ENCODE measurements around the gene COL11A2. TPM values are rescaled to one million over a fixed set of nuclear protein-coding genes. Genes with fewer than 3 reads are reported as not detected.

COL11A2 gene
- total and polyA plus RNA-seq, 2 donors (not counting 3 experiments of a cell fraction or from before 2014, with no cell fraction given), result 0.65 to 1.3 TPM

GRCh38 chr6:33156964-33157363 lies 35.3 kb downstream of the COL11A2 start:
- Histone ChIP-seq H3K4me1 (ENCODE audit: control insufficient read depth, extremely low read depth, insufficient read depth, low read length) (no peaks in the 10 kb centered on the region), H3K4me3 (replicated peaks in 1 of 3; ENCODE audit: insufficient read depth in 1 of 3, low read depth in 1 of 3, low read length in 3 of 3) (no peak overlapping the region), H2AFZ (ENCODE audit: low read depth, low read length) (no peak overlapping the region), H3K36me3 (ENCODE audit: control insufficient read depth in 2 of 2, extremely low read depth in 1 of 2, insufficient read depth in 2 of 2, low read length in 2 of 2) (no peaks in the 10 kb centered on the region), H3K9me3 (replicated peaks; ENCODE audit: control insufficient read depth, insufficient read depth, low read length) (no peaks in the 10 kb centered on the region), H3K9ac (replicated peaks; ENCODE audit: extremely low read depth, insufficient read depth, low read length) (no peak overlapping the region), H3K79me2 (ENCODE audit: control insufficient read depth, insufficient read depth, low read length) (no peaks in the 10 kb centered on the region), H3K4me2 (ENCODE audit: insufficient read depth, low read length) (no peak overlapping the region), H3K27me3 (ENCODE audit: control insufficient read depth in 2 of 2, insufficient read depth in 2 of 2, low read length in 2 of 2) (peaks cover 2 to 4% of the 10 kb centered on the region in 2 experiments), H4K20me1 (replicated peaks; ENCODE audit: control insufficient read depth, extremely low read depth, insufficient read depth, low read length) (no peaks in the 10 kb centered on the region), H3K27ac (ENCODE audit: insufficient read depth, low read depth, low read length) (no peak overlapping the region), H3K9me1 (replicated peaks; ENCODE audit: control insufficient read depth, extremely low read depth, insufficient read depth, low read length) (no peaks in the 10 kb centered on the region)
- TF ChIP-seq FOS (IDR thresholded peaks at IDR 0.05; ENCODE audit: borderline replicate concordance, insufficient read depth, low read length), result no peak
- TF ChIP-seq MAX (IDR thresholded peaks at IDR 0.05; ENCODE audit: insufficient read depth, insufficient read length), result no peak
- TF ChIP-seq GATA2 (IDR thresholded peaks at IDR 0.05; ENCODE audit: insufficient read depth, insufficient read length, low read depth, low read length), result no peak
- no peak for TF ChIP-seq MYC (IDR thresholded peaks at IDR 0.05; ENCODE audit: low read depth, low read length)
- no peak for TF ChIP-seq EZH2 (IDR thresholded peaks at IDR 0.05; ENCODE audit: borderline replicate concordance, low read depth, low read length, severe bottlenecking)
- TF ChIP-seq POLR2A (IDR thresholded peaks at IDR 0.05; ENCODE audit: low read depth, low read length), result no peak
- TF ChIP-seq JUN (IDR thresholded peaks at IDR 0.05; ENCODE audit: borderline replicate concordance, insufficient read depth, insufficient read length, low read depth), result no peak
- TF ChIP-seq POLR2AphosphoS5 (IDR thresholded peaks at IDR 0.05; ENCODE audit: insufficient read depth, low read depth, low read length), result no peak
- no peak for TF ChIP-seq CTCF (IDR thresholded peaks at IDR 0.05; ENCODE audit: extremely low read depth in 1 of 2, insufficient read depth in 1 of 2, low read depth in 1 of 2, low read length in 2 of 2)
- ChIA-PET CTCF (interaction anchor here (6.6 kb wide), 1 partner anchor 91 kb away, joined by 99 read pairs; no protein-coding TSS in a partner anchor), POLR2A (no interaction called here)
- DNase-seq (ENCODE audit: low read depth, low spot score), result no peak
- FAIRE-seq, result no peak
- BruUV-seq (replicated peaks), result no TSS peak
- dilution Hi-C loops (cut with MboI; ENCODE audit: extremely low pct_ligation_motif_present, low sequenced_read_pairs) (no loop called here), intact Hi-C loops (cut with micrococcal nuclease) (no loop called here)

Measured in endothelial cell of umbilical vein (primary cell).